Aorta (tissue), 5 donors: ENCODE data around the gene PGGHG. TPM values are rescaled to one million over a fixed set of nuclear protein-coding genes. Genes with fewer than 3 reads are reported as not detected.

Experiments used
- ATAC-seq: fragments of 200-7000 bp; cut with Tn5 transposase; one replicate; pipeline ENCODE4 v1.9.1; 2022; ENCODE audit warnings: moderate library complexity; ENCODE audit not compliant: low FRiP score
- DNase-seq, 2 donors: peaks; one replicate each; pipeline ENCODE4 v3.0.0-alpha.2; 2020
- H3K27ac ChIP-seq, 2 donors: one replicate each; pipeline ENCODE4 v1.5.1; 2013; ENCODE audit warnings: low read length in 2 of 2, mild to moderate bottlenecking in 2 of 2, moderate library complexity in 2 of 2, control low read depth in 1 of 2, inconsistent platforms in 1 of 2, low read depth in 1 of 2
- H3K27me3 ChIP-seq, 2 donors: one replicate each; pipeline ENCODE4 v1.6.1; 2013; ENCODE audit warnings: control low read depth in 1 of 2, low read length in 1 of 2, mild to moderate bottlenecking in 1 of 2, moderate library complexity in 1 of 2; ENCODE audit not compliant: insufficient read depth in 2 of 2, control insufficient read depth in 1 of 2
- H3K36me3 ChIP-seq, 2 donors: one replicate each; pipeline ENCODE4 v1.6.1; 2013; ENCODE audit warnings: control low read depth in 1 of 2, low read length in 1 of 2, mild to moderate bottlenecking in 1 of 2; ENCODE audit not compliant: insufficient read depth in 2 of 2, control insufficient read depth in 1 of 2
- H3K4me1 ChIP-seq, 2 donors: one replicate each; pipeline ENCODE4 v1.6.1; 2013; ENCODE audit warnings: low read length in 2 of 2, control low read depth in 1 of 2, mild to moderate bottlenecking in 1 of 2, moderate library complexity in 1 of 2; ENCODE audit not compliant: insufficient read depth in 2 of 2, control insufficient read depth in 1 of 2
- H3K4me3 ChIP-seq, 2 donors: one replicate each; pipeline ENCODE4 v1.5.1; 2013; ENCODE audit warnings: low read length in 2 of 2, control low read depth in 1 of 2, mild to moderate bottlenecking in 1 of 2
- H3K9me3 ChIP-seq: one replicate; pipeline ENCODE4 v1.6.1; 2013; ENCODE audit warnings: mild to moderate bottlenecking, low read length; ENCODE audit not compliant: control insufficient read depth
- WGBS, 2 donors: extraction: QIAGEN DNeasy Blood & Tissue Kit; methylation state at CpG; one replicate each; pipeline ENCODE4 v1.1.7; 2013; 5-methylcytosine and 5-hydroxymethylcytosine counted together
- intact Hi-C, 2 donors: fragments of 100-400 bp; cut with DNase I; formaldehyde crosslinking; loops; one replicate each; pipeline versions ENCODE4 v1.14.2 to v1.15.0; 2022
- polyA plus RNA-seq, 2 donors: library from polyadenylated mRNA; stranded (reverse); fragments of 200-250 nt; gene quantifications; one replicate each; pipeline ENCODE4 v1.2.3, GENCODE V29; 2013
- total RNA-seq, 2 donors: library from RNA; stranded (reverse); fragmentation: NEBNext Ultra II Directional; extraction: Animal tissue kit (Norgen Biotek cat#: 25700); gene quantifications; one replicate each; pipeline ENCODE4 v1.2.1, GENCODE V29; 2021
- donor health status: healthy with polysubstance abuse.
- donor health status: Bipolar disorder and iron deficiency.
- donor health status: DM: no; HTN: no; CAD: no.
- donor health status: DM: no; HTN: no; CAD: no.
- donor health status: DM: yes; HTN: yes; CAD: no.

PGGHG gene
- total and polyA plus RNA-seq, 4 donors: 23.9 to 197 (median 51.8) TPM

DNA sequence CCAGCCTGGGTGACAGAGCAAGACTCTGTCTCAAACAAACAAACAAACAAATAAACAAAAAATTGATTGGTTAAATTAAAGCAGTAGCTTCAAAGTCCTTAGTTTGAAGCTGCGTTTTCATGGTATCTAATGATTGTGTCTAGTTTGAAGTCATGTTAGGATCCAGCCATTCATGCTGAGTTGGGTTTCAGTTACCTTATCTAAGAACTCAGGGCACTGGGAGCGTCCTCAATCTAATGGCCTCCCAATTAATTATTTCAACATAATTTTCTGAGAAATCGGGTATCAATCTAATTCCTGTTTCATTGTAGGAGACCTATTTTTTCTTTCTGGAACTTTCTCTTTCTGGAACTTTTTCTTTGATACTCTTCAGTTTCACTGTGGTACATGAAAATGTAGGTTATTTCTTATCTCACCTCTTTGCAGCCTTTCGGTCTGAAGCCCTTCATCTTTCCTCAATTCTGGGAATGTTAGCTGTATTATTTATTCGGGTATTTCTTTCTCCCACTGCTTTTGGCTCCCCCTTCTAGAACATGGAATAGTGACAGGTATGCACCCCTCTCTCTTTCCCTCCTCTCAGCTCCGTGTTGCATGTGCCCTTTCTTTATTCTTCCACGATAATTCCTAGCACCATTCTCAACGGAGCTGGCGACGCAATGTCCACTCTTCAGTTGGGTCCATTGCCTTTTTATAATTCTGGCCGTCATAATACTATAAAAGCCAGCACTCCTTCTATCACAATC is 56.1 kb downstream of the PGGHG start:
- WGBS, 2 donors: 88% methylated on average over 11 of the region's 11 CpGs
- H3K4me1 ChIP-seq: no peaks in the 10 kb centered on the region
- H3K36me3 ChIP-seq: no peaks in the 10 kb centered on the region
- no peak overlapping the region for H3K4me3 ChIP-seq
- DNase-seq (peak in 1 of 2 donors; percentile 9), ATAC-seq (no peak)
- no peaks in the 10 kb centered on the region for H3K9me3 ChIP-seq
- H3K27me3 ChIP-seq: no peaks in the 10 kb centered on the region
- intact Hi-C loops: no loop called here
- H3K27ac ChIP-seq: no peak overlapping the region

Other genes starting within 250 kb of the PGGHG start
- not detected for gene SCGB1C1, start 96.0 kb upstream of the PGGHG start, total RNA-seq
- gene SCGB1C1, start 96.0 kb upstream of the PGGHG start, polyA plus RNA-seq: not detected
- 10 to 100 TPM; 50.3 to 55.4 TPM for gene BET1L, start 81.7 kb upstream of the PGGHG start, total RNA-seq
- 10 to 100 TPM; 24.0 to 40.1 TPM for gene BET1L, start 81.7 kb upstream of the PGGHG start, polyA plus RNA-seq
- gene RIC8A, start 81.4 kb upstream of the PGGHG start, total RNA-seq: 10 to 100 TPM; 70.1 to 77.3 TPM
- 10 to 100 TPM; 30.6 to 65.6 TPM for gene RIC8A, start 81.4 kb upstream of the PGGHG start, polyA plus RNA-seq
- gene SIRT3, start 52.8 kb upstream of the PGGHG start, total RNA-seq: 10 to 100 TPM in 1 of 2 donors, 1 to 10 TPM in 1; 8.6 to 17.6 TPM
- 10 to 100 TPM; 14.8 to 24.8 TPM for gene SIRT3, start 52.8 kb upstream of the PGGHG start, polyA plus RNA-seq
- 10 to 100 TPM; 75.4 to 80.9 TPM for gene PSMD13, start 52.1 kb upstream of the PGGHG start, total RNA-seq
- 100 to 1,000 TPM in 1 of 2 donors, 10 to 100 TPM in 1; 70.9 to 123 TPM for gene PSMD13, start 52.1 kb upstream of the PGGHG start, polyA plus RNA-seq
- gene NLRP6, start 10.7 kb upstream of the PGGHG start, total RNA-seq: under 1 TPM; 0.66 to 0.88 TPM
- gene NLRP6, start 10.7 kb upstream of the PGGHG start, polyA plus RNA-seq: 1 to 10 TPM in 1 of 2 donors, not detected in 1; 6.1 TPM
- not detected for gene IFITM5, start 10.4 kb downstream of the PGGHG start, total RNA-seq
- gene IFITM5, start 10.4 kb downstream of the PGGHG start, polyA plus RNA-seq: not detected
- gene IFITM2, start 18.7 kb downstream of the PGGHG start, total RNA-seq: 100 to 1,000 TPM; 695 to 841 TPM
- 1,000 to 10,000 TPM in 1 of 2 donors, 100 to 1,000 TPM in 1; 424 to 1,109 TPM for gene IFITM2, start 18.7 kb downstream of the PGGHG start, polyA plus RNA-seq
- 100 to 1,000 TPM; 278 to 311 TPM for gene IFITM1, start 24.9 kb downstream of the PGGHG start, total RNA-seq
- gene IFITM1, start 24.9 kb downstream of the PGGHG start, polyA plus RNA-seq: 10 to 100 TPM; 46.7 to 88.3 TPM
- 1,000 to 10,000 TPM; 1,112 to 1,381 TPM for gene IFITM3, start 31.7 kb downstream of the PGGHG start, total RNA-seq
- 1,000 to 10,000 TPM in 1 of 2 donors, 100 to 1,000 TPM in 1; 856 to 2,374 TPM for gene IFITM3, start 31.7 kb downstream of the PGGHG start, polyA plus RNA-seq
- 1 to 10 TPM in 1 of 2 donors, under 1 TPM in 1; 0.58 to 3.2 TPM for gene B4GALNT4, start 80.4 kb downstream of the PGGHG start, total RNA-seq
- gene B4GALNT4, start 80.4 kb downstream of the PGGHG start, polyA plus RNA-seq: 1 to 10 TPM in 1 of 2 donors, under 1 TPM in 1; 0.38 to 4.6 TPM
- gene PKP3, start 105.1 kb downstream of the PGGHG start, total RNA-seq: under 1 TPM in 1 of 2 donors, not detected in 1; 0.42 TPM
- 10 to 100 TPM in 1 of 2 donors, under 1 TPM in 1; 0.05 to 10.9 TPM for gene PKP3, start 105.1 kb downstream of the PGGHG start, polyA plus RNA-seq
- gene SIGIRR, start 125.9 kb downstream of the PGGHG start, total RNA-seq: 10 to 100 TPM; 19.8 to 47.8 TPM
- gene SIGIRR, start 125.9 kb downstream of the PGGHG start, polyA plus RNA-seq: 10 to 100 TPM; 27.8 to 52.7 TPM
- 1 to 10 TPM; 1.3 to 2.8 TPM for gene ANO9, start 152.9 kb downstream of the PGGHG start, total RNA-seq
- gene ANO9, start 152.9 kb downstream of the PGGHG start, polyA plus RNA-seq: 1 to 10 TPM in 1 of 2 donors, under 1 TPM in 1; 0.41 to 8.1 TPM
- 10 to 100 TPM; 19.2 to 34.1 TPM for gene PTDSS2, start 161.2 kb downstream of the PGGHG start, total RNA-seq
- gene PTDSS2, start 161.2 kb downstream of the PGGHG start, polyA plus RNA-seq: 10 to 100 TPM; 10.1 to 47.6 TPM
- 100 to 1,000 TPM; 146 to 184 TPM for gene RNH1, start 218.1 kb downstream of the PGGHG start, total RNA-seq
- gene RNH1, start 218.1 kb downstream of the PGGHG start, polyA plus RNA-seq: 100 to 1,000 TPM; 125 to 224 TPM
- gene HRAS, start 246.4 kb downstream of the PGGHG start, total RNA-seq: 10 to 100 TPM; 35.9 to 44.9 TPM
- 100 to 1,000 TPM in 1 of 2 donors, 10 to 100 TPM in 1; 75.9 to 142 TPM for gene HRAS, start 246.4 kb downstream of the PGGHG start, polyA plus RNA-seq
- 1 to 10 TPM; 1.0 to 1.3 TPM for gene LRRC56, start 248.4 kb downstream of the PGGHG start, total RNA-seq
- 1 to 10 TPM in 1 of 2 donors, under 1 TPM in 1; 0.25 to 1.5 TPM for gene LRRC56, start 248.4 kb downstream of the PGGHG start, polyA plus RNA-seq